IMR-90 (cell line): Measurements from ENCODE around the gene TBCD. TPM values are rescaled to one million over a fixed set of nuclear protein-coding genes. Genes with fewer than 3 reads are reported as not detected.
A peak's percentile ranks its signal among the peaks of the same experiment; 100 is the strongest.

Source experiments
- ATAC-seq: fragments of 200-7000 bp; cut with Tn5 transposase; 2 replicates; pipeline ENCODE4 v1.9.1; 2020; ENCODE audit warnings: low read depth, mild to moderate bottlenecking, moderate library complexity
- BruUV-seq: library from RNA; stranded (reverse); fragments of 400-500 nt; replicated peaks from 2 replicates; lab custom pipeline; 2021; lab: Mats Ljungman, UMichigan
- CTCF ChIA-PET: fragments of 300-600 bp; formaldehyde crosslinking; extraction: SDS; loops from one replicate; lab custom pipeline; 2021; ENCODE audit warnings: antibody characterized with exemption; lab: Yijun Ruan, JAX
- POLR2A ChIA-PET: fragments of 300-600 bp; sonication (Branson Sonifier 250); formaldehyde crosslinking; loops from one replicate; lab custom pipeline; 2022; ENCODE audit warnings: antibody characterized with exemption; ENCODE audit not compliant: unreplicated experiment; lab: Charles Lee
- DNase-seq: peaks from one replicate; pipeline ENCODE4 v3.0.0; 2013
- H2AFZ ChIP-seq: replicated peaks from 2 replicates; pipeline ENCODE3; 2013; ENCODE audit warnings: low read length, mild to moderate bottlenecking; ENCODE audit not compliant: poor library complexity
- H2AK5ac ChIP-seq: 2 replicates; pipeline ENCODE4 v1.6.1; 2013; ENCODE audit warnings: low read depth, low read length, inconsistent platforms
- H2AK9ac ChIP-seq: replicated peaks from 2 replicates; pipeline ENCODE3; 2013; ENCODE audit warnings: mild to moderate bottlenecking, low read depth, low read length, moderate library complexity; ENCODE audit not compliant: poor library complexity
- H2BK120ac ChIP-seq: 2 replicates; pipeline ENCODE4 v1.6.1; 2013; ENCODE audit warnings: low read depth, low read length, inconsistent platforms
- H2BK15ac ChIP-seq: 3 replicates; pipeline ENCODE4 v1.6.1; 2013; ENCODE audit warnings: low read depth, low read length, inconsistent platforms
- H2BK20ac ChIP-seq: 2 replicates; pipeline ENCODE4 v1.6.1; 2013; ENCODE audit warnings: low read depth, mild to moderate bottlenecking, inconsistent platforms, low read length, moderate library complexity
- H2BK5ac ChIP-seq: 2 replicates; pipeline ENCODE4 v1.6.1; 2013; ENCODE audit warnings: mild to moderate bottlenecking, low read depth, low read length, inconsistent platforms; ENCODE audit not compliant: poor library complexity, severe bottlenecking
- H3K14ac ChIP-seq: replicated peaks from 2 replicates; pipeline ENCODE4 v1.6.1; 2013; ENCODE audit warnings: low read depth, low read length, inconsistent platforms
- H3K18ac ChIP-seq: 2 replicates; pipeline ENCODE4 v1.6.1; 2013; ENCODE audit warnings: low read depth, low read length, control low read depth
- H3K23ac ChIP-seq: 2 replicates; pipeline ENCODE4 v1.6.1; 2013; ENCODE audit warnings: low read depth, low read length, inconsistent platforms
- H3K27ac ChIP-seq: 2 replicates; pipeline ENCODE4 v1.5.1; 2013; ENCODE audit warnings: mild to moderate bottlenecking, control low read depth, low read length; ENCODE audit not compliant: insufficient read depth
- H3K27me3 ChIP-seq: 2 replicates; pipeline ENCODE4 v1.6.1; 2013; ENCODE audit warnings: low read length; ENCODE audit not compliant: control insufficient read depth, insufficient read depth
- H3K36me3 ChIP-seq: 2 replicates; pipeline ENCODE4 v1.6.1; 2013; ENCODE audit warnings: low read length, mixed read lengths; ENCODE audit not compliant: control insufficient read depth, insufficient read depth
- H3K4ac ChIP-seq: 2 replicates; pipeline ENCODE4 v1.6.1; 2013; ENCODE audit warnings: low read depth, low read length, inconsistent platforms
- H3K4me1 ChIP-seq: 2 replicates; pipeline ENCODE4 v1.6.1; 2013; ENCODE audit warnings: low read length, mixed read lengths; ENCODE audit not compliant: control insufficient read depth, insufficient read depth
- H3K4me2 ChIP-seq: 2 replicates; pipeline ENCODE4 v1.6.1; 2013; ENCODE audit warnings: low read depth, mild to moderate bottlenecking, control low read depth, low read length, moderate library complexity
- H3K4me3 ChIP-seq: 2 replicates; pipeline ENCODE4 v1.5.1; 2013; ENCODE audit warnings: low read depth, mild to moderate bottlenecking, control low read depth, low read length, moderate library complexity; ENCODE audit not compliant: insufficient read depth
- H3K56ac ChIP-seq: 2 replicates; pipeline ENCODE4 v1.6.1; 2013; ENCODE audit warnings: low read length, inconsistent platforms; ENCODE audit not compliant: insufficient read depth; ENCODE audit errors: extremely low read depth
- H3K79me1 ChIP-seq, 2 experiments: 2 replicates each; pipeline ENCODE4 v1.6.1; 2013; ENCODE audit warnings: low read length in 2 of 2, inconsistent platforms in 1 of 2, low read depth in 1 of 2
- H3K9ac ChIP-seq: 2 replicates; pipeline ENCODE4 v1.6.1; 2013; ENCODE audit warnings: low read depth, low read length, control low read depth
- H3K9me1 ChIP-seq: 2 replicates; pipeline ENCODE4 v1.6.1; 2013; ENCODE audit warnings: low read length, inconsistent platforms; ENCODE audit not compliant: insufficient read depth
- H3K9me3 ChIP-seq: 2 replicates; pipeline ENCODE4 v1.6.1; 2013; ENCODE audit warnings: low read length; ENCODE audit not compliant: control insufficient read depth, insufficient read depth
- H4K20me1 ChIP-seq: 2 replicates; pipeline ENCODE4 v1.6.1; 2013; ENCODE audit warnings: low read length, inconsistent platforms; ENCODE audit not compliant: insufficient read depth
- H4K5ac ChIP-seq: 2 replicates; pipeline ENCODE4 v1.6.1; 2013; ENCODE audit warnings: mild to moderate bottlenecking, low read depth, low read length, control low read depth
- H4K8ac ChIP-seq, 2 experiments: 2 replicates each; pipeline ENCODE4 v1.6.1; 2013; ENCODE audit warnings: low read depth in 2 of 2, low read length in 2 of 2, control low read depth in 1 of 2, inconsistent platforms in 1 of 2
- H4K91ac ChIP-seq: 2 replicates; pipeline ENCODE4 v1.6.1; 2013; ENCODE audit warnings: low read depth, low read length, inconsistent platforms; ENCODE audit not compliant: insufficient read depth
- BHLHE40 ChIP-seq: fragments of 150-350 bp; IDR thresholded peaks from 2 replicates; pipeline ENCODE4 v1.6.1; 2016; ENCODE audit warnings: mild to moderate bottlenecking, low read depth, low read length
- CEBPB ChIP-seq: IDR thresholded peaks from 2 replicates; pipeline ENCODE4 v1.6.1; 2012; ENCODE audit warnings: low read depth, low read length, improper control_type of control experiment
- FOS ChIP-seq: fragments of 150-350 bp; IDR thresholded peaks from 2 replicates; pipeline ENCODE4 v1.6.1; 2016; ENCODE audit warnings: low read depth, low read length
- MAFK ChIP-seq: IDR thresholded peaks from 2 replicates; pipeline ENCODE4 v1.6.1; 2012; ENCODE audit warnings: low read depth, low read length, improper control_type of control experiment
- MAZ ChIP-seq: IDR thresholded peaks from 2 replicates; pipeline ENCODE4 v1.6.1; 2012; ENCODE audit warnings: low read depth, mild to moderate bottlenecking, low read length, improper control_type of control experiment, moderate library complexity, borderline replicate concordance
- NFE2L2 ChIP-seq: fragments of 150-350 bp; IDR thresholded peaks from 2 replicates; pipeline ENCODE4 v1.6.1; 2016; ENCODE audit warnings: low read depth, mild to moderate bottlenecking, low read length
- RAD21 ChIP-seq: IDR thresholded peaks from 2 replicates; pipeline ENCODE4 v1.6.1; 2012; ENCODE audit warnings: low read length, improper control_type of control experiment
- RCOR1 ChIP-seq: IDR thresholded peaks from 2 replicates; pipeline ENCODE4 v1.6.1; 2012; ENCODE audit warnings: mild to moderate bottlenecking, low read length, improper control_type of control experiment; ENCODE audit not compliant: insufficient replicate concordance
- USF2 ChIP-seq: fragments of 150-350 bp; IDR thresholded peaks from 2 replicates; pipeline ENCODE4 v1.6.1; 2017; ENCODE audit warnings: mild to moderate bottlenecking, antibody characterized with exemption, low read length, low read depth
- WGBS, 2 experiments: methylation state at CpG; one replicate each; pipeline versions ENCODE4 v1.1.5 to v1.1.7; 2013; ENCODE audit warnings: missing lambda C conversion rate in 2 of 2; ENCODE audit not compliant: insufficient read length in 1 of 2; ENCODE audit errors: extremely low coverage in 2 of 2; 5-methylcytosine and 5-hydroxymethylcytosine counted together
- dilution Hi-C: fragments of 300-500 bp; cut with HindIII; formaldehyde crosslinking; loops from one replicate; pipeline ENCODE4 v1.14.3; 2018; ENCODE audit warnings: low sequenced_read_pairs; ENCODE audit not compliant: unreplicated experiment
- in situ Hi-C: fragments of 300-500 bp; cut with MboI; formaldehyde crosslinking; loops from 3 replicates; pipeline ENCODE4 v1.14.3; 2019; ENCODE audit warnings: low sequenced_read_pairs, inconsistent platforms, mixed read lengths
- intact Hi-C: fragments of 100-400 bp; cut with micrococcal nuclease; formaldehyde crosslinking; loops from 2 replicates; pipeline ENCODE4 v1.10.0; 2022
- polyA plus RNA-seq, 3 experiments: library from polyadenylated mRNA; depleted of rRNA; stranded (reverse); fragments of >200 nt; gene quantifications; 2 replicates each; pipeline ENCODE4 v1.2.3, GENCODE V29; 2012; ENCODE audit warnings: low replicate concordance in 1 of 3
- total RNA-seq: library from RNA; depleted of rRNA; stranded (reverse); fragments of >200 nt; gene quantifications from 2 replicates; pipeline ENCODE4 v1.2.3, GENCODE V29; 2012

Gene TBCD
- total and polyA plus RNA-seq, 2 of the 4 experiments (the other 2 are of a cell fraction) = 21.9 to 54.5 TPM

- H3K9me3 ChIP-seq = peaks cover 4% of the 10 kb centered on the region; the same call in 1 of the 2 replicates
- DNase-seq (no peak), ATAC-seq (no peak)
- H2AK5ac ChIP-seq = no peak overlapping the region
- TF ChIP-seq NFE2L2 (no peak), RAD21 (no peak), MAFK (no peak), BHLHE40 (no peak), FOS (no peak), MAZ (no peak), USF2 (no peak), RCOR1 (no peak), CEBPB (no peak)
- no peak overlapping the region for H3K4me2 ChIP-seq
- no peak overlapping the region for H3K14ac ChIP-seq
- H3K56ac ChIP-seq = no peak overlapping the region
- ChIA-PET CTCF (no interaction called here), POLR2A (no interaction called here)
- peak overlapping the region; percentile 55 for H2AK9ac ChIP-seq
- no peak overlapping the region for H3K4me3 ChIP-seq
- no peak overlapping the region for H4K91ac ChIP-seq
- in situ Hi-C loops (no loop called here), dilution Hi-C loops (no loop called here), intact Hi-C loops (no loop called here)
- H2BK20ac ChIP-seq = no peak overlapping the region
- H3K9me1 ChIP-seq = peaks cover 4% of the 10 kb centered on the region
- peaks cover 5% of the 10 kb centered on the region for H3K36me3 ChIP-seq
- no TSS peak for BruUV-seq
- no peak overlapping the region for H2BK5ac ChIP-seq
- H3K4ac ChIP-seq = no peak overlapping the region
- H4K8ac ChIP-seq = no peak overlapping the region
- H3K4me1 ChIP-seq = no peaks in the 10 kb centered on the region
- H4K20me1 ChIP-seq = no peaks in the 10 kb centered on the region
- no peak overlapping the region for H3K9ac ChIP-seq
- no peak overlapping the region for H2BK15ac ChIP-seq
- no peak overlapping the region for H3K27ac ChIP-seq
- H3K18ac ChIP-seq = no peak overlapping the region
- no peak overlapping the region for H4K5ac ChIP-seq
- no peak overlapping the region for H2AFZ ChIP-seq
- H3K23ac ChIP-seq = no peak overlapping the region
- no peaks in the 10 kb centered on the region for H3K27me3 ChIP-seq
- no peaks in the 10 kb centered on the region for H3K79me1 ChIP-seq
- WGBS, 2 experiments = 83% methylated on average over 10 of the region's 30 CpGs; no CpG with 5 or more reads in 1 of the 2 experiments
- H2BK120ac ChIP-seq = no peak overlapping the region
These were observed 206.2 kb downstream of the TBCD start for GRCh38 chr17:82957961-82958561.
